ENCODE measurements around the gene MYO16.

Gene MYO16

DNA sequence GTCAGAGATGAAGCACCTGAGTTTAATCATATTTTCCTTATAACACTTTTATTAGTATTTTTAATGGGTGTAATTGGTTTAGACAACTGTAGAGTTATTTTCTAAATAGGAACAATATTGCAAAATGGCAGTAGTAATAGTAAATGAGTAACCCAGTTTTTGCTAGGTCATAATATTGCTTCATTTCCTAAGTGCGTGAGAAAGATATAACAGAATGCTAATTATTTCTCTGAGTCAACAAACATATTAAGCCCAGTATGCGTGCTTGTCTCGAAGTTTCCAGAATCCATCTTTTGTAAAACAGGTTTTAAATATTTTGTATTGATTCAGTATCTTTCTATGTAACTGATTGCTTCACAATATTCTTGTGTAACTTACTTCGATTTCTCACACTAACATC, 315.3 kb downstream of the MYO16 start:
- DNase-seq: no peak

DNA sequence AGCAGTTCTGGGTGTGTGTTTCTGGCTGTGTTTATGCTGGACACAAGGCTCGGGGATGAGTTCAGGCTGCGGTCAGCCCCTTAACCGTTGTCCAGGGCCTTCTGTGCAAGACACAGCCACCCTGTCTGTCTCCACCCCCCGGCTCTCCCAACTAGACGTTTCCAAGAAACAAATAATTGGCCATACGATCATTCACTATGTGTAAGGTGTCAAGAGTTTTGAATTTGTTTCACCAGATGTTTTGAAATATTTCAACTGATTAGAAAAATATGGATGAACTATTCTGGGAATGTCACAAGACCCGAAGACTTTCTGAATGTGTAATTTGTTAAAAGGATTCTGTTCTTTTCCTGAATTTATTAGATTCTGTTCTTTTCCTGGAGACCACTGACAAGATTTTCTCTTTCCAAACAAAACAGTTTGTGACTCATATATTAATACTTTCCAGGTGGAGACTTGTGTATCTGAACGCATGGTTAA, 318.2 kb downstream of the MYO16 start:
- DNase-seq: no peak

DNA sequence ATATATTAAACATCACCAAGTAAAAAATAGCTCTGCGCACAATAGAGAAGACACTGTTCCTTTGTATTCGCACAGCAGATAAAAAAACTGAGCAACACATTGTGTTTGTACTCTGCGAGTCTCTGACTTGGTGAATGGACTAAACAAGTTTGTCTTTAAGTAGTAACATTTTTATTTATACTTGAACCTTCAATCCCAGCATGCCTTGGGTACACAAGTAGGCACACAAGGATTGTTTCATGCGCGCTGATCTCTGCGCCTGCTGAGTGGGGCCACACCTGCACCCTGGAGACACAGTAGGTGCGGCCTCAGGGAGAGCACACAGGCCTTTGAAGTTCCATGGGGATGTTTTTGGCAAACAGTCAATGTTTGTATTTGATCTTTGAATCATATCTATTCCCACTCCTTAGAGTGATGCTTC, 318.9 kb downstream of the MYO16 start:
- DNase-seq: peak; percentile 83

DNA sequence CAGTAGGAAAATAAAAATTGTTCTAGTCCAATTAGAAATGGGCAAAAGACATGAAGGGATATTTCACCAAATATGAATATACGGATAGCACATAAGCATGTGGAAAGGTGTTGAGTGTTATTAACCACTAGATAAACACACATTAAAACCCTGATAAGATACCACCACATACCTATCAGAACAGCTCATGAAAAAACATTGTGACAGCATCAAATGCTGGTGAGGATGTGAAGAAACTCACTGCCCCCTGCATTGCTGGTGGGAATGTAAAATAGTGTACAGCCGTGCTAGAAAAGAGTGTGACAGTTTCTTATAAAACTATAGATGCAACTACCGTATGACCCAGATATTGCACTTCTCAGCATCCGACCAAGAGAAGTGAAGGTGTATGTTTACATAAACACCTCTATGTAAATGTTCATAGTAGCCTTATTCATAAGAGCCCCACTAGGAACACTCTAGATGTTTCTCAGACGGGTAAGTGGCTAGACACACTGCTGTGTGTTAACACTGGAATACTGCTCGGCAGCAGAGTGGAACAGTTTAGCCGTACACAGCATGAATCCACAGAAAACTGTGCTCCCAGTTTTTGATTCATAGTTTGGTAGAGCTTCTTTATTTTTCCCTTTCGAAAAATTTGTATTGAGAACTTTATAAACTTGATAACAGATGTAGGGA, 321.1 kb downstream of the MYO16 start:
- no peak for DNase-seq

DNA sequence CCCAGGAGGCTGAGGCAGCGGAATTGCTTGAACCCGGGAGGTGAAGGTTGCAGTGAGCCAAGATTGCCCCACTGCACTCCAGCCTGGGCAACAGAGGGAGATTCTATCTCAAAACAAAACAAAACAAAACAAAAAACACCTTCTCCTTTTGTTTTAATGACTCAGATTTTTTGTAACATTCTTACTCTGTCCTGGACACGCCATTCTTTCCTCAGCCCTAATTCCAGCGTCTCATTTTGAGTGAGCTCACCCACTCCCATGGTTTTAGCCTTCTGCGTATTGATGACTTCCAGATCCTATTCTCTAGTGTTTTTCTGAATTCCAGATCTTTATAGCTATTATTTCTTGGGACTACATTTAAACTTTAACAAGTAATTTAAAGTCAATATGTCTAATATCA, 326.3 kb downstream of the MYO16 start:
- DNase-seq: no peak

DNA sequence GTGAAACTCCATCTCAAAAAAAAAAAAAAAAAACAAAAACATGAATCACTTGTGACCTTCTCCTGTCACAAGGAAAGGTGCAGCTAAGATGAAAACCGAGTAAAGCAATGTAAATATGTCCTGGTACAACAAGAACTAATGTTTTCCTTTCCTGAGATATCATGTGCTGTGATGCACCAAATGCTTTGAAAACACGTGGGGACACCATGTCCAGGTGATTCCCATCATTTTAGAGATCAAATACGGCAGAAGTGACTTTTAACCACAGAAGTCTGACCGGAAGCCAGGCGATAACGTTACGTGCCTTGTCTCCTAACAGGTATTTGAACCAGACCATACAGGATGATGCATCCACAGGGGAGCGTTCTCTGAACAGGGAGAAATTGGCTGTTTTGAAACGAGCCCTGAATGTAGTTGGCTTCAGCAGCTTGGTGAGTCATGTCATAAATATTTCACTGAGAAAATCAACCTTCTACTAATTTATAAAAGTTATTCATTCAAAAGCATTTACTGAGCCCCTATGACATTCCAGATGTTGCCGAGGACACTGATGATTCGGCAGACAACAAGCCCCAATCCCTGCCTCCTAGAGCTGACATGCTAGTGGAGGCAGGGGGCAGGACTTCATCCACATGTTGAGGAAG, 328.1 kb downstream of the MYO16 start:
- no peak for DNase-seq

DNA sequence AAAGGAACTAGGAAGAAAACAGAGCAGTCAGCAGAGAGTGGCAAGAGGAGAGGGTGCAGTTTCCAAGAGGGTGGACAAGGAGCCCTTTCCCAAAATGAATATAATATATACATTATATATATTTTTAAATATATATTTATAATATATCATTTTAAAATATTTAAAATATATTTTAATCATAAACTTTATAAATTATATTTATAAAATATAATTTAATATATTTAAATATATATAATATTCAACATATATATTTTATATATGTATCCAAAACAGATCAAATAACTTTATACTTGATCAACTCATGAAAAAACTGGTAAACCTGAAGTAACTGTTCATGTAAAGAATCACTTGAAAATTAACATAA, 328.6 kb downstream of the MYO16 start:
- no peak for DNase-seq

DNA sequence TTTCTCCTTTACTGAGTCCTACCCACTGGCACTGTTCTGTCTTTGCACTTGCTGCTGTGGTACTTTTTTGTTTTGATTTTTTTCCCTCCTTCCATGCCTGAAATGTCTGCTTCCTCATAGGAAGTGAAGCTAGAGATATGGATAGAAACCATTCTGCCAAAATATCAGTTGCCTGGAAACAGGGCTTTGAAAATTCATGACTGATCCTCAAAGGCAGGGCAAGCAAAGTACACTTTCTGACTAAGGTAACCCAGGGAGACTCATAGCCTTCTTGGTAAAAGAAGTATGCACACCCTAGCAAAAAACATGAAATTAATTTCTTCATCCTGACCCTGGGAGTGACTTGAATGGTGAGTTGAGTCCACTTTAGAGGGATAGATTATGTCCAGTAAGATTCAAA, 329.8 kb downstream of the MYO16 start:
- no peak for DNase-seq

DNA sequence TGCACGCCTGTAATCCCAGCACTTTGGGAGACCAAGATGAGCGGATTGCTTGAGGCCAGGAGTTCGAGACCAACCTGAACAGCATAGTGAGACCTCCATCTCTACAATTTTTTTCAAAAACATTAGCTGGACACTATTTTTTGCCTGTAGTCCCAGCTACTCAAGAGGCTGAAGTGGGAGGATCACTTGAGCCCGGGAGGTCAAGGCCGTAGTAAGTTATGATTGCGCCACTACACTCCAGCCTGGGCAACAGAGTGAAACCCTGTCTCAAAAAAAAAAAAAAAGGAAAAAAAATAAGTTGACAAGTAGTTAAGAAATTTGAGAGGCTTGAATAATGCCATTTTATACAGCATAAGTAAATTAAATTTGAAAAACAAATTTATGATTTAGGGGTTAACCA, 330.6 kb downstream of the MYO16 start:
- no peak for DNase-seq

DNA sequence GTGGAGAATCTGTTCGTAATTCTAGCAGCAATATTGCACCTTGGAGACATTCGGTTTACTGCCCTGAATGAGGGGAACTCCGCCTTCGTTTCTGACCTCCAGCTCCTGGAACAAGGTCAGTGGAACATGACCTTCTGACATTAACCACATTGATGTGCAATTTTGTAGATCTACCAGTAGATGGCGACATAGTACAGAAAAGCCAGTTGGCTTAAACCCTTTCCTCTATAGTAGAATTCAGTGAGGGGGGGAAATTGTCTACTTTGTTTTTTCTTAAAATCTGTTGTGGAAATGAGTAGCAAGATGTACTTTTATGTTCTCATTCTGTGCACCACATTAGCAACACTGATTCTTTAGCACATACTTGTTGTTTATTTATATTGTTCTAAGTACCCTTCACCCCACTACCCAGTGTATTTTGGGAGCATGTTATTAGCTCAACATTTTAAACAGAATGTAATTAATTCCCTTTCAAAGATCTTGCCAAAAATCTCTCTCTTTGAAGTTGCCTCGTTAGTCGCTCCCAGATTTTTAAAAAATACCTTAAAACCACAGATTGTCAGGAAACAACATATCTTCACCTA, 332.2 kb downstream of the MYO16 start:
- DNase-seq: peak; percentile 40

DNA sequence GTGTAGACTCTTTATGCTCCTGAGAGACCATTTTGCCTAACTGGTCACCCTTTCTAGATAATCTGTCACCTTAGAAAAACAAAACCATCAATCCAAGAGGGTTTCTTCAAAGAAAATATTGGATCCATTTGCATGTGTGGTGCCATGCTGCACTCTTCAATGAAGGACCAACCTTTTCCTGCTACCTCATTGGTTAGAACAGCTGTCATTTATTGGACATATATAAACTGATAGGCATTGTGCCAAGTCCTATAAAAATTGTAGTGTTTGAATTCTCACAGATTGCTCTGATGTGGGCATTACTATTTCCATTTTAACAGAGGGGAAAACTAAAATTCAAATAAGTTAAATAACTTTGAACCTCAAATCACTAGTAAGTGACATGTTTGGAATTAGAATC, 333.2 kb downstream of the MYO16 start:
- DNase-seq: no peak

DNA sequence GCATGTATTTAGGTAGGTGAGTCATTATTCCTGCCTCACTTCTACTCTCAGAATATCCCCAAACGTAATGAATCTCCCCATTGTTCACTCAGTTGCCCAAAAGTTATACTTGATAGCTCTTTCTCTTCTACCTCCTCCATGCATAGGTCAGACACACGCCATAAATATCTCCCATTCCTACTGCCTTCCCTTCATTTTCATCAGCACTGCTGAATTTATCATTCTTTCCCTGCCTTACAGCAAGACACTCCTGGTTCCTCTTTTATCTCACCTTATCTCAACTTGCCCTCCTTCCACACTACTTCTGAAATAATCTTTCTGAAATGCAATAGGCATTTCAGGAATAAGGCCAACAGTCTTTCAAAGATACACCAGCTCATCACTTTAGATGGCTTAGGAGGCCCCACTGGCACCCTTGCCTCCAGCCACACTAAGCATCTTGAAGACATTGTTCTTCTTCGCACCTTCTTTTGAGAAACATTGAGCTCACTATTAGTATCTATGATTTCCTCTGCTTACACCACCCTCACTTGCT, 333.9 kb downstream of the MYO16 start:
- no peak for DNase-seq

DNA sequence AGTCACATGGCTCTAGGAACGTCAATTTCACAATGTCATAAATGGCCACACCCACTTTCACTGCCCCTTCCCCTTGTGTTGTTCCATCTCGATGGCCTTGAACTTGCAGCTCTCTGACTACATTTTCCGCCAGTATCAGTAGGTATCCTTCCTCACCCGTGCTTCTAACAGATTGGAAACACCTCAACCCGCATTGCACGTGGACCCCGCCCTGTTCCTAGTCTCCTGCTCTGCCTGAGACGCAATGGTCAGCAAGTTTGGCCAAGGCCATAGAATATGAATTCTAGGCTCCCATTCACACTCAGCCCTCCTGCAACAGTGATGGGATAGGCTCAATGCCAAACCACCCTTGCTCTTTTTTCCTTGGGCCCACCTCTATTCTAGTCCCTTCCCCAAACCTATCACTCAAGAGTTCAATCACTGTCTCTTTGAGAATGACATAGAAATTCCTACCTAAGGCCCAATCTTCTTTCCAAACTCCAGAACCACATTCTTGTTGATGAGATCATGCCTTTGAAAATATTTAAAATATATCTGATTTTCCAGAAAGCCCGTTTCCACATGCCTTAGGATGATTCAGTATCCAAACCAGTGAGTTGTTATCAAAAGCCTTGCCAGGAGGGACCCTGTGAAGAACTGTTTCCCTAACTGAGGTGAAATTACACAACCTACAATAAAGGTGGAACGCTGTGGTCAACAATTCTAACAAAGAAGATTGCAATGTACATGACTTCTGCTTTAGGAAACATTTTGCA, 334.6 kb downstream of the MYO16 start:
- no peak for DNase-seq

DNA sequence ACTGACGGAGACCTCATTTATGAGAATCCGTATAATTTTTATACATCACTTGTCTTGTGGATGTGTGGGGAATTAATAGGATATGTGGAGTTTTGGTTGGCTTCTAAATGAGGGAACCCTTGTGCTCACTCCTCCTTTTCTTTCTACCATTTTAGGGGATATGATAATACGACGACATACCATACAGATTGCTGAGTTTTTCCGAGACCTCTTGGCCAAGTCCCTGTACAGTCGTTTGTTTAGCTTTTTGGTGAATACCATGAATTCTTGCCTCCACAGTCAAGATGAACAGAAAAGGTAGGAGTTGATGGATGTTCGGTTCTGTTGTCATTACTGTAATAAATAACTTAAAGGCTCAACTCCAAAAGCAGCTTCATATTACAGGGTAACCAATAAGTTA, 335.2 kb downstream of the MYO16 start:
- DNase-seq: no peak

DNA sequence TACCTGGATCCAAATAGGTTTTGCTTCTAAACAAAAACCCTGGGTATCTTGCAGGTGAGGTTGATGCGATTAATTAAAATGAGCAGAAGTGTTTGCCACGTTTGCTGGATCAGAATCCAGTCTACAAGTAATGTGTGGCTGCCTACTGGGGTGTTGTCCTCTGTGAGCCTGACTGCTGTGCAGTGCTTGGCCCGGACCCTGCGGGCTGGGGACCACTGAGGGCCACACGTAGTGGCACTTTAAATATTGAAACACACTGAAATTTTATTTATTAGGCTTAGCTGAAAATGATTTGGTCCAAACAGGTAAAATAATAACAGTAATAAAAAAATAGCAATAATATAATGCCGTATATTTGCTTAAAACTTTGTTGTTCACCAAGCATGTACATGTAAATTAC, 338.0 kb downstream of the MYO16 start:
- no peak for DNase-seq

DNA sequence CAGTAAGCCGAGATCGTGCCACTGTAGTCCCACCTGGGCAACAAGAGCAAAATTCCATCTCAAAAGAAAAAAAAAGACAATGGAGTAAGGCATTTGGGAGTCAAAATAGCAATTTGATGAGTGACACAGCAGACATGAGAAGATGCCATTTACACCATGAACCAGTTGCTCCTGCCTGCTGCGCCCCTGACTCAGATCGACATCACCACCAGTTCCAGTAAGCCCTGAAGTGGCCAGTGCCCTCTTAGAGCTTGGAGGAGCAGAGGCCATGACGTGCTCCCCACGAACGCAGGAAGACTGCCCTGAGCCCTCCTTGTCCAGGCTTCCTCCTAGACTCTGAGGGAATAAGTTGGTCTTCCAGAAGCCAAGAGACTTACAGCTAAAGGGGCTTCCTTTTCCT, 339.2 kb downstream of the MYO16 start:
- DNase-seq: no peak

DNA sequence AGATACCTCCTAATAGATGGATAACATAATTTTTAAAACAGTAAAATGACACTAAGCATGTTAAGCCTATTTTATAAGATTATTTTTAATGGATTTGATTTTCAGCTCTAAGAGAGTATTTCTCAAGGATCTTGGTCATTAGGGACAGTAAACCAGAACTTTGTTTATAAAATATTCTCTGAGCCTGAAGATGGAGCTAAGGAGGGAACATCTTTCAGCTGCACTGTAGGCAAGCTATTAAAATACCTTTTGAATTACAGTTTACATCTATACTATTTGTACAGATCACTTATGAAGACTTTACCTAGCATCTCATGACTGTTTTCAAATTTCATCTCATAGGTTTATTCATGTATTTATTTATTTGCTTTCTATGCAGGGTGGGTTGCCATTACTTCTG, 345.3 kb downstream of the MYO16 start:
- no peak for DNase-seq

DNA sequence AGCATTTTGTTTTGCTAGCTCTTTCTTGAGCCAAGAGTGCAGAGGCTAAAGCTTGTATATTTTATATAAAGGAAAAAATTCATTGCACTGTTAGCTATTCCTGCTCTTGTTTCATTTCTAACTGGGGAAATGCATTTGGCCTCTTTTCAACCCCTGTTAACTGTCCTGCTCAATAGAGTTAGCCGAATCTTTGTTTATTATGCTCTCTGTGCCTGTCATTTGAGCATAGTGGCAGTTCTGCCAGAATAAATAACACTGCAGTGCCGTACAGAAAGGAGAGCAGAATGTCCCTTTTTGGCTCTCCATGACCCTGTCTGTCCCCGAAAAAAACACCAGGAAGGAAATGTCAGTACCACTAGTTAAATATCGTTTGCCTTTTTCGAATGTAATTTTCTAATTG, 350.8 kb downstream of the MYO16 start:
- DNase-seq: no peak

DNA sequence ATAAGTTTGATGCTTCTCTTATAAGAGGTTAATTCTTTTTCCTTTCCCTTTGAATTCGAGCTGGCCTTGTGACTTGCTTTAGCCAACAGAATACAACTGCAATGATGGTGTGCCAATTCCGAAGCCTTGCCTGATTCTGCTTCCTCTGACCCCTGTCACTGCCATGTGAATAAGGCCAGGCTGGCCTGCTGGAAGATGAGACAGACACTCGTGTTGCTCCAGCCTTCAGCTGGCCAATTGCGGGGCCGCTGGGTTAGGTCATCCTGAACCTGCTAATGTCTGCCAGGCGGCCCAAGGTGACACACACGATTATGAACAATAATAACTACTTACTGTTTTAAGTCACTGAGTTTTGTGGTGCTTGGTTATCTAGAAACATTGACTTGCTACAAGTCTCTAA, 352.0 kb downstream of the MYO16 start:
- DNase-seq: no peak

DNA sequence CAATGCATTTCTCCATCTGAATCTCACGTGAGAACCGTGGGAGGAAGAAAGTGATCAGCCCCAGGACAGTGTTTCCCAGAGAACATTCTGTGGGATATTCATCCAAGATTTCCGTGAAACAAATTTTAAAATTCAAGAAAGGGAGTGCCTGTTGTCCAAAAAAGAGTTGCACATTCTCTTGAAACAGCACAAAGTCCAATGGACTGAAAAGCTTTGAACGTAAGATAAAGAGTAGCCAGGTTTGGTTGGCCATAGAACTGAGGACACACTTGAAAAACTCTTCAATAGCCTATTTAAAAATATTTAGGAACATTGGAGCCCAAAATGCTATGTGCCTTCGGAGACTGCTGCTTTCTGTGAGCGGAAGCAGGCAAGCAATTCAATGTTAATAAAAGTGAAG, 353.9 kb downstream of the MYO16 start:
- no peak for DNase-seq

DNA sequence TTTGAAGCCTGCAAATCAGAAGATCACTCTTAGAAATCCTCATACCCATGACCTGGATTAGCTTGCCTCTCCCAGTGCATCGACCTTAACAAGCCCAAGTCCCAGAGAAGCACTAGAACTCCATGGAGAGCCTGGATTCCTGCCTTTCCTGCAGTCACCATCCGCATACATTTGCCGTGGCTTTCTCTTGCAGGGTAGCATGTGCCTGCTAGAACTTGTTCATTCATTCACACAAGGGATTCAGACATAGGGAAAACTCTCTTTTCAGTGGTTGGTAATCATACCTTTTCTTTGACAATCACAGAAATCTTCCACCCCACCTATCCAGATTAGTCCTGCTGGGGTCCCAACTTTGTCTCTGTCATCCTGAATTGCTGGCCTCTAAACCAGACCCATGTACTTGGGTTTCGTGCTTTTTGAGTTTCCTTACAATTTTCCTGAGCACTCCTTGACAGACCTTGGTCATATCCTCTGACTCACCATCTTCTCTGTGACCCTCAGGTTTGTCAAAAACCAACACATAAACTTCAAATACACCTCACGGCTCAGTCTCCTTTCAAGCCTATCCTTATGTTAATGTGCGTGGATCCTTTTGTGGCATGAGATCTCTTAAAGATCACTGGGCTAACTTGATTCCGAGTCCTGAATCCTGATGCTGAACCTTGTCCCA, 355.0 kb downstream of the MYO16 start:
- no peak for DNase-seq

DNA sequence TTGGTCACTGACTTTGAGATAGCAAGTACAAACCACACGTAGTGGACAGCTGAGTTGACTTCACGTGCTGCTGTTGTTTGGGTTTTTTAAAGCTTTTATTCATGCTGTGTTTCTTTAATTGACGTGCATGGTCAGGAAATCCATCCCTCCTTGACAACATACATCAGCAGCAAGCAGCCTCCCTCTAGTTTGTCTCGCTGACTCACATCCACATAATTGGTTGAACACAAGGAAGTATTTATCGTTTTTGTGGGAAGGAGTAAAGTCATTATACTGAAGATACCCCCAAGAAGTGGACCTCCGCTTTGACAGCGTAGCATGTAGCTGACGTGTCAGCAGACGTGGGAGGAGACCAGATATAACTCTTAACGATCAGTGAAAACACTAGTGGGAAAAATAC, 355.8 kb downstream of the MYO16 start:
- DNase-seq: no peak

DNA sequence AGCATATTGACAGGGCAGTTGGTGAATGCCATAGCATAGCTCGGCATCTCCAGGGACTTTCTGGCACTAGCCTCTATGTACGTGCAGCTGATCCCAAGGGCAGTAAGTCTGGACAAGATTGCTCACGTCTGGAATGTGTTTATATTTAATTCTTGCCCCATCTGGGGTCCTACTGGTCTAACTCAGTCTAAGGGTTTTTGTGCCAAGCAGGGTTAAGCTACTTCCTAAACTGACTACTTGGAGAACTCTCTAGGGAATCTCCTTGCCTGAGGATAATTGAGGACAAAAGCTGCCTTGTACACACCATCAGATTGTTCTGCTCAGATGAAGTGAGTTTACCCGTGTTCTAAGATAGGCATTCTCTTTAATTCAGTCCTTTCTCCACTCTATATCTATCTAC, 358.1 kb downstream of the MYO16 start:
- DNase-seq: no peak
